GM21737 (cell line): Measurements from ENCODE around the gene DZIP1L.

Experiments
- ATAC-seq: cut with Tn5 transposase; IDR thresholded peaks from one replicate; pipeline ENCODE4 v1.9.1; 2021; ENCODE audit warnings: mild to moderate bottlenecking, moderate library complexity; ENCODE audit not compliant: unreplicated experiment

Gene DZIP1L

GRCh38 chr3:138072796-138073195 lies 42.6 kb downstream of the DZIP1L start:
- ATAC-seq, result no peak

GRCh38 chr3:138070006-138070405 lies 45.4 kb downstream of the DZIP1L start:
- no peak for ATAC-seq

GRCh38 chr3:138068579-138069174 lies 46.7 kb downstream of the DZIP1L start:
- ATAC-seq, result peak; percentile 62

- no peak for ATAC-seq
These were observed 47.4 kb downstream of the DZIP1L start for GRCh38 chr3:138068046-138068445.

DNA sequence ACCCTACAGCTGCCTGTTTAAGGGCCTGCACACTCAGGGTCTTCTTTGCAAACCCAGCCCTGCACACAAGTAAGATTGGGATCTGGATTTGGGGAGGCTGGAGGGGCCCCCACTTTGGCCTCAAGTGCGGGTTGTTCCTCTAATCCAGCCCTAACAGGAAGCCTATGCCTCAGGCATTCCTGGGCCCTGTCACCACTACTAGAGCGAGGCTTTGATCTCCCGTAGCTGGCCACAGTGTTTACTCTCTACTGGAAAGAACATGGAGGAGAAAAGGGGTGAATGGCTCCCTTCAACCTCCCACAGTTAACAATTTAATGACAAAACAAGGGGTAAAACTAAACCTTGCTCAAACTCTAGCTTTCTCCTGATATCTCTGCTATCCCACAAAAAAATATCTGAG lies 48.4 kb downstream of the DZIP1L start:
- ATAC-seq, result no peak

GRCh38 chr3:138066383-138066782 lies 49.0 kb downstream of the DZIP1L start:
- ATAC-seq, result peak; percentile 71

DNA sequence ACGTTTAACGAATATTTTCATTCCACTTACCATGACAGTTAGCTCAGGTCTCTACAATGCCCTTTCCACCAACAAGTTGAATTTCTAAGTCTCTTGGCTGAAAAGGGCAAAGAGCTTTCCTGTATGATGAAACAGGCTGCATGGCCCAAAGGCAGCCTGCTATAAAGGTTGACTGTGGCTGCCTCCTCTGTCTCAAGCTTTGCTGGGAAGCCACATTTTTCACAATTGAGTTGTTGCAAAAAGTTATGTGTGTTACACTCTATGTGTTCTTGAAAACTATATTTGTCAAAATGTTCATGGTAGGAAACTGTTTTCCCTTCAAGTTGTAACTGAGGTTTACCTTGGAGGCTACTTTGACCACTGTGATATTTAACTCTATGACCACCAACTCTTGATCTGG lies 49.5 kb downstream of the DZIP1L start:
- ATAC-seq, result peak; percentile 4

DNA sequence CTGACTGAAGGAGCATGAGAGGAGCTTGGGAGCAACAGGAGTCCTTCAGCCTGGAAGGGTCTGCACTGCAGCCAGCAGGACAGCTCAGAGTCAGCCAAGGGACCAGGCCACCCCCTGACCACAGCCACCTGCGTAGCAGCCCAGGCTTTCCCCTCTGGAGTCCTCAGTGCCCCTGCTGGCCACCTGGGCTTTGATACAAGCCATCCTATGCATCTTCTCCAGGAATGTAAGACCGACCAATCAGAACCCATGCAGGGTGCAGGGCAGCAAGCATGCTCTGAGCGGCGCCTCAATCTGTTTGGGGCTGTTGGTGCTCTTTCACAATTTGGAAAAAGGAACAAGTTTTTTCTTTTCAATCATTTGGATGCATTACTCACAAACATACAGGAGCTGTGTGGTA lies 52.0 kb downstream of the DZIP1L start:
- ATAC-seq, result no peak

DNA sequence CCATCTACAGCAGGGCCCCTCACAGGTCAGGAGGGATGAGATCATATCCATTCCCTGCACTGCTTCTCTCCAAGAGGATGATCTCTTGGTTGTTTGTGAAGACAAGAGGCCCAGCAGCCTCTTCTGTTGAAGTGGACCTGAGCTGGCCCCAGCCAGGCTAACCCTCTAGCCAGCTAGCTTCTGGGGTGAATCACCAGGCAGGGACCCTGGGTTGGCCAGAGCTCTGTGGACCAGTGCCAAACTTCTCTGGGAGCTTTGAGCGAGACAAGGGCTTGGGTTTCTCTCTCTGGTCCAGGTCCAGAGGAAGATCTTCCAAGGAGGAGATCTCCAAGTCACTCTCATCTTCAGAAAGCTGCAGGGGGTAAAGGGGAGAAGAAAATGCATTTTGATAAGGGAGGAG lies 52.8 kb downstream of the DZIP1L start:
- ATAC-seq, result no peak

DNA sequence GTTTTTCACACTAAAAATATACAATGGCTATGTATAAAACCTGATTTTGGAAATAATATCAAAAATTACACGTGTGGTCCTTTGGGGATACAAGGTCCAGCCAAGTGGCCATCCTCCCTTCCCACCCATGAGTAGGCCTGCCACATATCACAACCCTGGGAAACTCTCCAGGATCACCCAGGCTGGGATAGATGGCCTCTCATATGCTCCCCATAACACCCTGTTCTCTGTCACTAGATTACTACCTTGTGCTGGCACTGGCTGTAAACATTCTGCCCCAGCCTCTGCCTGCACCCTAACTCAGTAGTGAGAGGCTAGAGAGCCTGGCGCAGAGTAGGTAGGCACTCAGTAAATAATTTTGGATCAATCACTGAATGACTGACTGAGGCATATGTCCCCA lies 53.4 kb downstream of the DZIP1L start:
- no peak for ATAC-seq

- ATAC-seq, result no peak
These were observed 54.6 kb downstream of the DZIP1L start for GRCh38 chr3:138060792-138061191.

DNA sequence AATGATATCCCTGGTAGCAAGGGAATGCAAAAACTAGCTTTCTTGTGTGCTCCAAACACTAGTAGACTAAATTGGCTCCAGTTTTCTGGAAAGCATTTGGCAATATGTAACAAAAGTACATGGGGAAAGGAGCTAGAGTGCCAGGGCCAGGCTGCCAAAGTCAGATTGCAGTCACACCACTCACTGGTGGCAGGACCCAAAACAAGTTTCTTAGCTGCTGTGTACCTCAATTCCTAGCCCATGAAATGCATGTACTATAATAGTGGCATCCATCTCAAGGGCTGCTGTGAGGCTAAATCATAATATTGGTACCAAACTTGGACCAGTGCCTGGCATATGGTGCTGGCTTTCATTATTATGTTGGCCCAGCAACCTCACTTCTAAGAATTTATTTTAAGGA lies 56.1 kb downstream of the DZIP1L start:
- no peak for ATAC-seq

DNA sequence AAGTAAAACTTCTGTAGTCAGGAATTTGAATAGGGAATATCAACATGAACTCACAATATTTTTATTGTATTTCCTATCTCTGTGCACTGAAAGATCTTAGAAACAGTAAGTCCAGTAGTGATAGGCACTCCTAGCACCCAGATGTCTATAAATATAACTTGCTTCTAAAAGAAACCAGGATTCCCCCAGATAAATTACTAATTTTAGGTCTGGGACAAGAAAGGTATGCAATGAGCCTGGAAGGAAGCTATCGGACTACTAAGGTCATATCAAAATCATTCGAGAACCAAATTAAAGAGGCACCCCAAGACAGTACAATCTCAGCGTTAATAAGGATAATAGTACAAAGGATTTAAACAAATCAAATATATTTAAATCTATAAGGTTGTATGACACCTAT lies 58.0 kb downstream of the DZIP1L start:
- no peak for ATAC-seq

DNA sequence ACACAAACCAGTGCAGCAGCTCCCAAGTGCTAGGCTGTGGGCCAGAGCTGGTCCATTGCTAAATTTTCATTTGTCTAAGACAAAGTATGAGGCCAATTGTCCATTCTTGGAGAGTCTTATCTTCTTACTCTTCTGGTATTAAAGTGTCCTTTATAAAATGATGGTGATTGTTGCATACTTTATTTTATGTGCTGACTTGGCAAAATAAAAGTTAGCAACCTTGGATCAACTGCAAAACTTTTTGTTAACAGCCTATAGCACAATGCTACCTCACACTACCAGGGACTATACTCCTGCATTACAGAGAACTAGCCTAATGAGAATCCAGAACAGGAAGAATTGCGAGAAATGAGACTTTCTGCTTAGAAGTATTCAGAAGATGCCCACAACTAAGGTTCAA lies 61.4 kb downstream of the DZIP1L start:
- ATAC-seq, result no peak

DNA sequence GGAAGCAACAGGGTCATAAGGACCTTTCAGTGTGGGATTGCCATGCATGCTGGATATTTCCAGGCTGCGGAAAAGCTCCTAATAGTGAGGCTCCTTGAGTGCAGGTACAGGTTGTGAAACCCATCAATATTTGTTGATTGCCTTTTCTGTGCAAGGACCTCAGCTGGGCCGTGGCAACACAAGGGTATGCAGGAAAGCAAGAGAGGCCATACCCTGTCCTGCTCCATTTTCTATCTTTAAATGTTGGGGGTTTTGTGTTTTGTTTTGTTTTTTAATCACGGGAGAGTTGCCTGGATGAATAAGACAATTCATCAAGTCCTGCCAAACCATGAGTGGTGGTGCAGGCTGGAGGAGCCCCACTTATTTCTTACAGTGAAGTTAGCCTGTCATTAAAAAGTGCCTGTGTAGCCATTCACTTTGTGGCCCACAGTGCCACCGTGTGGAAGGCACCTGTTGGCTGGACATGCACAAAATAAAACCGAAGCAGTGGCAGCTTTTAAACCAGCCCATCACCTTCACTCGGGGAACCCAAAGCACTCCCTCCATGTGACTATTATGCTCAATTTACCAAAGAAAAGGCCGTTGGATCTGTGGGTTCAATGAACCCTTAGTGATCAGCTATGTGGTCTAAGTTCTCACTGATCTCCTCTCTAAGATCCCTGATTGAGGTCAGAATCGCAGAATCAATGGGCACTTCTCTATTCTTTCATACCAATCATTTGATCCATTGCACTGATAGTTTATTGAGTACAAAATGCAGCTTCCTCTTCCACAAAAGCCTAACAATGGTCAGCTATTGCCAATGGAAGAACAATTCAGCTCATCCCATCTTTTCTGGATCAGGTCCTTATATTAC lies 63.2 kb downstream of the DZIP1L start:
- ATAC-seq, result no peak

DNA sequence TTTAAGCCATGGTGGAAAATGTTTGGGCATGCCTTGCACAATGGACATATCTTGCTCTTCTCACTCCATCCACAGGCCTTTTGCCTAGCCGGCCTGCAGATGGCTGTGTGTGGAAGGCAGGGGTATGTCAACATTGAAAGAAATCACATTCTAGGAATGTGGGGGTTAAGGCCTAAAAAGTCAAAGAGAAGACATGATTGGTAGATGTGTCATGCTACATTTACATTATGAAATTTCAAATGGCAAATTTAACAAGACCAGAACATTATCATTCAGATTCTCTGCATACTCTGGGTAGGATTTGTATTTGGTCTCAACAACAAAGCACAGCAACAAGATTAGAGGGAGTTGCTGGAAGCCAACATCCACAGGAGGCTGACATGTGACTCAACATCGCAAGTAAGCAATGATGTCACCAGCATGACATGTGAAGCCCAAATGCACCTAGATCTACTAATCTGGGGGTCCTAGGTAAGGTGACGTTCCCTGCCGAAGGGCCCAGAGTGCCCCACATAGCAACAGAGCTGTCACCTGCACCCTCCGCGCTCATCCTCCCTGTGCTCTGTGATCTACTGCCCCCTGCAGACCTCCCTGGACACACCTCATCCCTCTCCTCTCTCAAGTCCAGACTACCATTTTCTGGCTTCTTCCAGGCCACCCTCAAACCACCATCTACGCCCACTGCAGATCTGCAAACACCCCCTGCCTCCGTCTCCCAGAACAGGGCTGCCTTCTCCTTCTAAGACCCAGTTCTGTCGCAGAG lies 66.1 kb downstream of the DZIP1L start:
- no peak for ATAC-seq

- no peak for ATAC-seq
These were observed 67.7 kb downstream of the DZIP1L start for GRCh38 chr3:138047596-138048158.

DNA sequence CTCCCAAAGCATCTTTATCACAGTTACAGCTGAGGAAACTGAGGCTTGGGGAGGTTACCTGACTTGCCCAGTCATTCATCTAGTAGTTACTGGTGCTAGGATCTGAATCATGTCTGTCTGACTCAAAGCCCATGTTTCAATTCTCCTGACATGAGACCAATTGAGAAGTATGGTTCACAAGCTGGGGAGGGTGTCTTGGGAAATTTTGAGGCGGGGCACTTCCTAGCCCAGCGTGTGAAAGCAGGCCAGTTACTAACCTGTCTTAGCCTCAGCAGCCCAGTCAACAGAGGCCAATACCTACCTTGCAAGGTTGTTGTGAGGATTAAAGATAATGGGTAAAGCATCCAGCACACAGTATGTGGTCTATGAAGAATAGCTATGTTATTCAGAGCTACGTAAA lies 68.5 kb downstream of the DZIP1L start:
- no peak for ATAC-seq

- no peak for ATAC-seq
These were observed 69.3 kb downstream of the DZIP1L start for GRCh38 chr3:138046085-138046484.

- no peak for ATAC-seq
These were observed 72.0 kb downstream of the DZIP1L start for GRCh38 chr3:138043266-138044029.

DNA sequence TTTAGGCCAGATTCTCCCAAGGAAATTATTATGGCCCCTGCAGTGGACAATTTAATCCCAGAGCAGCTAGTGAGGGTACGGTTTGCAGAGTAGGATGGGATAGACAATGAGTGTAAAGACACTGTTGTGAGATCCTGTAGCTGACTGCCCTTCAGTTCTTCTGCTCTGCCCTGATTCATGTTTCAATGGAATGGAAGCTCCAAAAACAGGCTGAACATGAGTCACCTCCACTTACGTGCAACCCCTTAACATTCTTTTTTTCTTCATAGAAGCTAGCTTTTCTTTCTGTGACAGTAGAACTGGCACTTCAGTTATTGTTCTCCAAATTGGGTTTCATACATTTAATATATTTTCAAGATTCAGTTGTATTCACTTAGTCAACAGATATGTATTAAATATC lies 73.4 kb downstream of the DZIP1L start:
- no peak for ATAC-seq
